Adipocyte (in vitro differentiated cells): Measurements from ENCODE around the gene UBE2J1.
A peak's percentile ranks its signal among the peaks of the same experiment; 100 is the strongest.
"Not testable (repeated sequence)": the region's sequence is repeated elsewhere in the genome, so short reads cannot be mapped to it uniquely, and the experiment has no call there.

Experiments
- DNase-seq: peaks from one replicate; pipeline ENCODE4 v3.0.0-alpha.2; 2015; ENCODE audit warnings: low read depth
- H3K27me3 ChIP-seq: replicated peaks from 2 replicates; pipeline ENCODE4 v1.7.0; 2013; ENCODE audit warnings: mild to moderate bottlenecking, low read length, moderate library complexity; ENCODE audit not compliant: control insufficient read depth, insufficient read depth
- H3K36me3 ChIP-seq: 2 replicates; pipeline ENCODE4 v1.7.0; 2013; ENCODE audit warnings: low read length, mild to moderate bottlenecking, moderate library complexity; ENCODE audit not compliant: control insufficient read depth, insufficient read depth, severe bottlenecking
- H3K4me1 ChIP-seq: 2 replicates; pipeline ENCODE4 v1.7.0; 2013; ENCODE audit warnings: mild to moderate bottlenecking, low read length, moderate library complexity; ENCODE audit not compliant: control insufficient read depth, insufficient read depth
- H3K4me3 ChIP-seq: 2 replicates; pipeline ENCODE4 v1.7.0; 2013; ENCODE audit warnings: mild to moderate bottlenecking, low read length, moderate library complexity
- H3K9ac ChIP-seq: 2 replicates; pipeline ENCODE4 v1.7.0; 2013; ENCODE audit warnings: mild to moderate bottlenecking, low read length, moderate library complexity
- H3K9me3 ChIP-seq: 2 replicates; pipeline ENCODE4 v1.7.0; 2013; ENCODE audit warnings: mild to moderate bottlenecking, low read length, moderate library complexity; ENCODE audit not compliant: control insufficient read depth

UBE2J1 gene

GRCh38 chr6:89315249-89315885 is 37.2 kb downstream of the UBE2J1 start, which contains the start of gene GABRR2:
TSS of gene GABRR2 (minus strand) at chr6:89315299. CDS start at chr6:89315165, 134 bp downstream.
- H3K4me3 ChIP-seq, result no peak within 1 kb of the TSS
- H3K4me1 ChIP-seq, result peaks cover 24% of the 10 kb centered on the region
- no peaks in the 10 kb centered on the region for H3K9me3 ChIP-seq
- no peaks in the 10 kb centered on the region for H3K27me3 ChIP-seq
- no peak for DNase-seq
- no peak within 1 kb of the TSS for H3K9ac ChIP-seq
- H3K36me3 ChIP-seq, result peaks cover 2% of the 10 kb centered on the region

- Histone ChIP-seq H3K9me3 (no peaks in the 10 kb centered on the region), H3K9ac (no peak overlapping the region), H3K4me1 (peaks cover 24% of the 10 kb centered on the region), H3K27me3 (no peaks in the 10 kb centered on the region), H3K4me3 (no peak overlapping the region), H3K36me3 (peaks cover 2% of the 10 kb centered on the region)
- no peak for DNase-seq
These were observed 37.8 kb downstream of the UBE2J1 start for GRCh38 chr6:89314692-89315091.

- Histone ChIP-seq H3K36me3 (peaks cover 2% of the 10 kb centered on the region), H3K4me3 (peak overlapping the region; percentile 34), H3K4me1 (peaks cover 24% of the 10 kb centered on the region), H3K9me3 (no peaks in the 10 kb centered on the region), H3K9ac (peak overlapping the region; percentile 13), H3K27me3 (peaks cover 3% of the 10 kb centered on the region)
- peak; percentile 85 for DNase-seq
These were observed 39.5 kb downstream of the UBE2J1 start for GRCh38 chr6:89313006-89313405.

- Histone ChIP-seq H3K9me3 (no peaks in the 10 kb centered on the region), H3K9ac (peak overlapping the region; percentile 13), H3K4me1 (peaks cover 24% of the 10 kb centered on the region), H3K36me3 (peaks cover 2% of the 10 kb centered on the region), H3K4me3 (peak overlapping the region; percentile 34), H3K27me3 (peaks cover 9% of the 10 kb centered on the region)
- peak; percentile 57 for DNase-seq
These were observed 40.5 kb downstream of the UBE2J1 start for GRCh38 chr6:89311853-89312531.

GRCh38 chr6:89311530-89311852 is 41.0 kb downstream of the UBE2J1 start:
- peaks cover 24% of the 10 kb centered on the region for H3K4me1 ChIP-seq
- no peaks in the 10 kb centered on the region for H3K9me3 ChIP-seq
- no peak overlapping the region for H3K9ac ChIP-seq
- DNase-seq, result no peak
- H3K27me3 ChIP-seq, result peaks cover 13% of the 10 kb centered on the region
- peaks cover 2% of the 10 kb centered on the region for H3K36me3 ChIP-seq
- H3K4me3 ChIP-seq, result peak overlapping the region; percentile 34

- no peak overlapping the region for H3K9ac ChIP-seq
- no peaks in the 10 kb centered on the region for H3K9me3 ChIP-seq
- H3K27me3 ChIP-seq, result peaks cover 13% of the 10 kb centered on the region
- peaks cover 2% of the 10 kb centered on the region for H3K36me3 ChIP-seq
- H3K4me1 ChIP-seq, result peaks cover 24% of the 10 kb centered on the region
- H3K4me3 ChIP-seq, result no peak overlapping the region
- peak; percentile 62 for DNase-seq
These were observed 41.6 kb downstream of the UBE2J1 start for GRCh38 chr6:89310929-89311328.

GRCh38 chr6:89308525-89309395 is 43.8 kb downstream of the UBE2J1 start:
- H3K4me1 ChIP-seq, result peaks cover 24% of the 10 kb centered on the region
- peaks cover under 1% of the 10 kb centered on the region for H3K9me3 ChIP-seq
- peaks cover 14% of the 10 kb centered on the region for H3K27me3 ChIP-seq
- H3K4me3 ChIP-seq, result no peak overlapping the region
- H3K9ac ChIP-seq, result no peak overlapping the region
- no peaks in the 10 kb centered on the region for H3K36me3 ChIP-seq
- no peak for DNase-seq

GRCh38 chr6:89304517-89304916 is 48.0 kb downstream of the UBE2J1 start:
- not testable (repeated sequence) for H3K9me3 ChIP-seq, DNase-seq, H3K4me1 ChIP-seq, H3K36me3 ChIP-seq, H3K4me3 ChIP-seq, H3K9ac ChIP-seq
- peaks cover 27% of the 10 kb centered on the region for H3K27me3 ChIP-seq

- Histone ChIP-seq H3K4me3 (no peak overlapping the region), H3K9ac (no peak overlapping the region), H3K36me3 (no peaks in the 10 kb centered on the region), H3K9me3 (peaks cover 9% of the 10 kb centered on the region), H3K27me3 (peaks cover 27% of the 10 kb centered on the region), H3K4me1 (peaks cover under 1% of the 10 kb centered on the region)
- DNase-seq, result no peak
These were observed 49.6 kb downstream of the UBE2J1 start for GRCh38 chr6:89302936-89303335.

GRCh38 chr6:89302195-89302770 is 50.2 kb downstream of the UBE2J1 start:
- peaks cover 25% of the 10 kb centered on the region for H3K27me3 ChIP-seq
- H3K9me3 ChIP-seq, result peaks cover 9% of the 10 kb centered on the region
- no peaks in the 10 kb centered on the region for H3K36me3 ChIP-seq
- DNase-seq, result no peak
- H3K9ac ChIP-seq, result no peak overlapping the region
- no peak overlapping the region for H3K4me3 ChIP-seq
- peaks cover 3% of the 10 kb centered on the region for H3K4me1 ChIP-seq
